Left hindlimb (tissue), 1 donor: ENCODE measurements around the gene GANC.

Source experiments
- DNase-seq: peaks from one replicate; pipeline ENCODE4 v3.0.0-alpha.2; 2018

GANC gene

GRCh38 chr15:42352401-42352800 lies 79.4 kb downstream of the GANC start:
- no peak for DNase-seq

GRCh38 chr15:42353061-42353460 lies 80.1 kb downstream of the GANC start:
- DNase-seq = no peak

- no peak for DNase-seq
These were observed 81.8 kb downstream of the GANC start for GRCh38 chr15:42354824-42355223.

- DNase-seq = no peak
These were observed 82.3 kb downstream of the GANC start for GRCh38 chr15:42355291-42355690.

- DNase-seq = no peak
These were observed 83.8 kb downstream of the GANC start for GRCh38 chr15:42356851-42357250.

- no peak for DNase-seq
These were observed 85.1 kb downstream of the GANC start for GRCh38 chr15:42358141-42358540.

- DNase-seq = no peak
These were observed 86.2 kb downstream of the GANC start, which contains the start of gene CAPN3 for GRCh38 chr15:42359249-42359648. Gene CAPN3, plus strand, starts transcription at chr15:42359501. Its CDS starts 305 bp downstream, at chr15:42359806.

- no peak for DNase-seq
These were observed 87.0 kb downstream of the GANC start for GRCh38 chr15:42359985-42360384.

GRCh38 chr15:42360535-42361112 lies 87.6 kb downstream of the GANC start:
- no peak for DNase-seq

GRCh38 chr15:42363487-42363886 lies 90.5 kb downstream of the GANC start:
- DNase-seq = no peak

- DNase-seq = no peak
These were observed 90.9 kb downstream of the GANC start for GRCh38 chr15:42363942-42364341.

- DNase-seq = no peak
These were observed 91.5 kb downstream of the GANC start for GRCh38 chr15:42364529-42364928.

- DNase-seq = no peak
These were observed 93.0 kb downstream of the GANC start for GRCh38 chr15:42365921-42366550.

- no peak for DNase-seq
These were observed 94.0 kb downstream of the GANC start for GRCh38 chr15:42367041-42367440.

- no peak for DNase-seq
These were observed 95.1 kb downstream of the GANC start for GRCh38 chr15:42368096-42368495.

- no peak for DNase-seq
These were observed 98.1 kb downstream of the GANC start for GRCh38 chr15:42371096-42371495.

GRCh38 chr15:42373274-42373673 lies 100.3 kb downstream of the GANC start:
- no peak for DNase-seq

GRCh38 chr15:42373936-42374335 lies 100.9 kb downstream of the GANC start:
- no peak for DNase-seq

GRCh38 chr15:42374810-42375209 lies 101.8 kb downstream of the GANC start:
- DNase-seq = no peak

GRCh38 chr15:42375252-42375651 lies 102.3 kb downstream of the GANC start:
- DNase-seq = no peak

- no peak for DNase-seq
These were observed 102.9 kb downstream of the GANC start for GRCh38 chr15:42375941-42376340.

GRCh38 chr15:42378011-42378410 lies 105.0 kb downstream of the GANC start:
- no peak for DNase-seq

- DNase-seq = no peak
These were observed 111.6 kb downstream of the GANC start for GRCh38 chr15:42384597-42384996.

GRCh38 chr15:42385206-42385979 lies 112.4 kb downstream of the GANC start:
- DNase-seq = no peak
